ENCODE data around the gene ZMIZ2. TPM values are rescaled to one million over a fixed set of nuclear protein-coding genes. Genes with fewer than 3 reads are reported as not detected.

The ZMIZ2 gene
- total and polyA plus RNA-seq, 9 of the 15 experiments (the other 6 are each of a cell fraction or from before 2014, with no cell fraction given) = 0.13 to 40.3 (median 4.9) TPM

DNA sequence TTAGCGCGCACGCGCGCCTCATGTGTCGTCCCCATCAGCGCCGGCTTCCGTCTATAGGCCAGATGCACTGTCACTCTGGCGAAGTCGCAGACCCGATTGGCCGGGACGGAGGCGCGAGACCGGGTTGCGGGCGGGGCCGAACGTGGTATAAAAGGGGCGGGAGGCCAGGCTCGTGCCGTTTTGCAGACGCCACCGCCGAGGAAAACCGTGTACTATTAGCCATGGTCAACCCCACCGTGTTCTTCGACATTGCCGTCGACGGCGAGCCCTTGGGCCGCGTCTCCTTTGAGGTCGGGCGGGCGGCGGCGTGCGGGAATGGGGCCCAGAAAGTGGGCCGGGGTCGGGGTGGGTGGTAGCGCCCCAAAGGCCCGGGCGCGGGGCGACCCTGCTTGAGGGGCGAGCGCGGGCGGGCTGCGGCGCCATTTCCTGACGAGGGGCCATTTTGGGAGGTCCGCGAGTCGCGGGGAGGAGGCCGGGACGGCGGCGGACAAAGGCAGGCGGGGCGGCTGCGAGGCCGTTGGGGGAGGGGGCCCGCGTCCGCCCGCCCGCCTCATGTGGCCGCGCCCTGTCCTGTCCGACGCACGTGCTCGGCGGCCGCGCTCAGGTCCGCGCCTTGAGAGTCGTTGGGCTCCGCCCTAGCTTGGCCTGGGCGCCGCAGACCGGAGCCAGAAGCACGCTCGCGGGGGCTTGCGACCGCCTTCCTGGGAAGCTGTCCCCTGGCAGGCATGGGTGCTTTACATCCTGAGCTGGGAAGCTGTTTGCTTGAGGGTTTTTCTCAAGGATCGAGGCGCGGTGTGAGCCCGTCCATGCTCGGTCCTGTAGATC, 48.1 kb downstream of the ZMIZ2 start, which contains the start of gene PPIA:
TSS of gene PPIA (plus strand) at position 178 of the 825 bp plus-strand sequence. CDS start at position 222, 44 bp downstream.
- Histone ChIP-seq H3K79me2 (ENCODE audit: control insufficient read depth, insufficient read depth, low read length) (peaks cover 55% of the 10 kb centered on the region), H3K27ac (ENCODE audit: extremely low read depth, low read depth, low read length) (peak within 1 kb of the TSS; percentile 98), H3K4me3 (peak within 1 kb of the TSS; percentile 56), H3K9ac (ENCODE audit: insufficient read depth in 1 of 2, low read depth in 2 of 2, low read length in 2 of 2) (peak within 1 kb of the TSS; percentile 96 to 100), H3K36me3 (ENCODE audit: control insufficient read depth, insufficient read depth, low read length) (peaks cover 43% of the 10 kb centered on the region), H2AFZ (ENCODE audit: low read depth, low read length) (peak within 1 kb of the TSS; percentile 93), H3K4me2 (ENCODE audit: insufficient read depth, low read length) (peak within 1 kb of the TSS; percentile 99), H3K9me3 (replicated peaks; ENCODE audit: control insufficient read depth, insufficient read depth, low read depth, low read length) (no peaks in the 10 kb centered on the region), H3K4me1 (replicated peaks in 1 of 2; ENCODE audit: control insufficient read depth in 2 of 2, insufficient read depth in 2 of 2, low read length in 2 of 2) (peaks cover 14 to 25% of the 10 kb centered on the region in 2 experiments; a peak in 4 of 5 replicates), H4K20me1 (replicated peaks; ENCODE audit: control insufficient read depth, insufficient read depth, low read length) (peaks cover 29% of the 10 kb centered on the region), H3K27me3 (ENCODE audit: control insufficient read depth in 2 of 2, insufficient read depth in 2 of 2, low read length in 2 of 2) (no peaks in the 10 kb centered on the region), H3K9me1 (ENCODE audit: control insufficient read depth, insufficient read depth, low read length) (no peaks in the 10 kb centered on the region)
- in situ Hi-C loops (cut with MboI) = no loop called here
- peak; percentile 99 to 100 (median 100) for DNase-seq (ENCODE audit: extremely low read depth in 1 of 4, low spot score in 3 of 4)
- intact Hi-C loops (cut with micrococcal nuclease) = loop anchor here (2.0 to 5.0 kb wide), 4 partner anchors 49 to 214 kb away; partner anchors contain the start of genes H2AZ2, OGDH, TMED4 and ZMIZ2
- FAIRE-seq = peak; percentile 90
- under 1% methylated on average over 51 of the region's 99 CpGs for WGBS (ENCODE audit: insufficient coverage, low coverage, missing lambda C conversion rate)
- BruUV-seq (replicated peaks) = no TSS peak
- ChIA-PET CTCF (ENCODE audit: low intra/inter-chr PET ratio) (interaction anchor here (0.5 to 0.6 kb wide), 2 partner anchors 46 to 595 kb away, joined by 3 to 4 read pairs; no protein-coding TSS in a partner anchor), POLR2A (interaction anchor here (0.5 to 2.9 kb wide), 23 partner anchors 8 to 251 kb away, joined by 3 to 15 read pairs (median 4); partner anchors contain the start of genes DDX56, H2AZ2, OGDH and PURB)
- ATAC-seq = peak; percentile 92
- TF ChIP-seq RBBP5 (IDR thresholded peaks at IDR 0.05; ENCODE audit: borderline replicate concordance, insufficient read depth, low read length, poor library complexity, severe bottlenecking) = peak; percentile 32
- TF ChIP-seq ATF6 (CRISPR knock-in tag; IDR thresholded peaks at IDR 0.05) = peak; percentile 94
- TF ChIP-seq FOXJ2 (tag; IDR thresholded peaks at IDR 0.05) = no peak
- 0 out of 4 replicates have a peak, but pooled peaks of 1 of the 2 experiments have one; percentile 38 for TF ChIP-seq ETV6 (IDR thresholded peaks at IDR 0.05; ENCODE audit: borderline replicate concordance in 1 of 2, low read depth in 2 of 2, low read length in 1 of 2)
- no peak for TF ChIP-seq ETV6 (CRISPR knock-in tag; IDR thresholded peaks at IDR 0.05; ENCODE audit: borderline replicate concordance)
- TF ChIP-seq CREBBP (IDR thresholded peaks at IDR 0.05; ENCODE audit: low read depth, low read length) = no peak
- no peak; the same call in 1 of the 2 replicates for TF ChIP-seq CBFA2T3 (IDR thresholded peaks at IDR 0.05)
- TF ChIP-seq ZKSCAN3 (CRISPR knock-in tag; IDR thresholded peaks at IDR 0.05) = no peak
- TF ChIP-seq ARID1B (IDR thresholded peaks at IDR 0.05) = no peak
- peak; percentile 77; the same call in 1 of the 2 replicates for TF ChIP-seq TEAD4 (IDR thresholded peaks at IDR 0.05; ENCODE audit: low read length)
- 0 out of 2 replicates have a peak, but pooled peaks have one; percentile 63 for TF ChIP-seq TEAD4 (CRISPR knock-in tag; IDR thresholded peaks at IDR 0.05; ENCODE audit: borderline replicate concordance)
- no peak for TF ChIP-seq ZNF224 (CRISPR knock-in tag; IDR thresholded peaks at IDR 0.05)
- TF ChIP-seq CREM (IDR thresholded peaks at IDR 0.05; ENCODE audit: low read depth) = peak; percentile 88
- TF ChIP-seq CBFA2T2 (conservative IDR thresholded peaks at IDR 0.05) = no peak
- no peak for TF ChIP-seq RBM15 (IDR thresholded peaks at IDR 0.05; ENCODE audit: insufficient read depth, low read length)
- TF ChIP-seq, protein P1, sequence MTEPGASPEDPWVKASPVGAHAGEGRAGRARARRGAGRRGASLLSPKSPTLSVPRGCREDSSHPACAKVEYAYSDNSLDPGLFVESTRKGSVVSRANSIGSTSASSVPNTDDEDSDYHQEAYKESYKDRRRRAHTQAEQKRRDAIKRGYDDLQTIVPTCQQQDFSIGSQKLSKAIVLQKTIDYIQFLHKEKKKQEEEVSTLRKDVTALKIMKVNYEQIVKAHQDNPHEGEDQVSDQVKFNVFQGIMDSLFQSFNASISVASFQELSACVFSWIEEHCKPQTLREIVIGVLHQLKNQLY (CRISPR knock-in tag; conservative IDR thresholded peaks at IDR 0.05) = peak; percentile 62 to 76; a peak in 1 of 4 replicates
- TF ChIP-seq RFX7 (CRISPR knock-in tag; IDR thresholded peaks at IDR 0.05) = 0 out of 2 replicates have a peak, but pooled peaks have one; percentile 13
- no peak for TF ChIP-seq TFAM (CRISPR knock-in tag; conservative IDR thresholded peaks at IDR 0.05)
- no peak for TF ChIP-seq ARNT (IDR thresholded peaks at IDR 0.05)
